Esophagus muscularis mucosa (tissue), 4 donors: ENCODE measurements around the gene KCNB1.

Experiments
- CTCF ChIP-seq, 3 experiments: fragments of 200-600 bp in 2 of 3; fragments of 450-650 bp in 1 of 3; sonication (generic) in 2 of 3; IDR thresholded peaks; one replicate each; pipeline ENCODE4 v1.5.1; 2017 to 2019; ENCODE audit warnings: antibody characterized with exemption in 3 of 3, mild to moderate bottlenecking in 2 of 3, moderate library complexity in 1 of 3
- EP300 ChIP-seq: sonication (generic); formaldehyde crosslinking; IDR thresholded peaks from one replicate; pipeline ENCODE4 v1.6.1; 2017; ENCODE audit warnings: antibody characterized with exemption
- POLR2A ChIP-seq: fragments of 450-650 bp; IDR thresholded peaks from one replicate; pipeline ENCODE4 v1.6.1; 2017; ENCODE audit warnings: antibody characterized with exemption, moderate library complexity, mild to moderate bottlenecking, low read depth
- POLR2AphosphoS5 ChIP-seq, 2 donors: sonication (generic); formaldehyde crosslinking; IDR thresholded peaks; one replicate each; pipeline ENCODE4 v1.6.1; 2017; ENCODE audit warnings: antibody characterized with exemption in 2 of 2

- TF ChIP-seq CTCF (IDR thresholded peaks at IDR 0.05) (no peak), POLR2A (no peak), POLR2AphosphoS5 (IDR thresholded peaks at IDR 0.05) (no peak), EP300 (no peak)
Observed at GRCh38 chr20:49353348-49353747, 129.1 kb downstream of the KCNB1 start.
